ENCODE measurements around the gene L3MBTL2. TPM values are rescaled to one million over a fixed set of nuclear protein-coding genes. Genes with fewer than 3 reads are reported as not detected.

The L3MBTL2 gene
- total and polyA plus RNA-seq, 10 of the 15 experiments (the other 5 are each of a cell fraction or from before 2014, with no cell fraction given) = 13.2 to 37.6 (median 28.2) TPM

DNA sequence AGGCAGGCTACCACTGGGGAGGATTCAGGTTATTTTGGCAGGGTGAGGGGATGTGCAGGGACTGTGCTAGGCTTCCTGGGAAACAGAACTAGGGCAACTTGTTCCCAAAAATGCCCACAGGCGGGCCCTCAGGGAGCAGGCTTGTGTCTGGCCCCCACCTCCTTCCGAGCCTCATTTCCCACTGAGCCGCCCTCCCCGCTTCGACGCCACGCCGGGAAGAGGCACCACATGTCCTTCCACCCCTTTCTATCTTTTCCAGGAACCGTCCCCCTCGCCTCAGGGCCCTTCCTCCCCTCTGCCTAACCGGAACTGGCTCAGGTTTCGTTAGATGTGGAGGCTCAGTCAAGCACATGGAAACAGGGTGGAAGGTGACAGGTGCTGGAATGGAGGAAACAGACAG, 45.0 kb downstream of the L3MBTL2 start:
- Histone ChIP-seq H3K9ac (ENCODE audit: control insufficient read depth, insufficient read depth, low read length) (no peak overlapping the region), H2AFZ (ENCODE audit: control insufficient read depth, low read depth, low read length) (no peak overlapping the region), H3K36me3 (ENCODE audit: control insufficient read depth in 2 of 2, insufficient read depth in 2 of 2, low read length in 1 of 2) (peaks cover 12 to 62% of the 10 kb centered on the region in 2 experiments), H3K9me3 (replicated peaks; ENCODE audit: control insufficient read depth, insufficient read depth, low read length) (no peaks in the 10 kb centered on the region), H3K4me1 (ENCODE audit: control insufficient read depth, insufficient read depth, low read length) (no peaks in the 10 kb centered on the region), H3K79me2 (ENCODE audit: control insufficient read depth, insufficient read depth, low read length) (no peaks in the 10 kb centered on the region), H3K4me3 (no peak overlapping the region), H3K4me2 (ENCODE audit: control insufficient read depth, insufficient read depth) (no peak overlapping the region), H3K27ac (ENCODE audit: control insufficient read depth, insufficient read depth) (no peak overlapping the region), H3K27me3 (replicated peaks in 1 of 2; ENCODE audit: control insufficient read depth in 2 of 2, insufficient read depth in 2 of 2, low read length in 1 of 2) (no peaks in the 10 kb centered on the region), H4K20me1 (ENCODE audit: control insufficient read depth, insufficient read depth) (no peaks in the 10 kb centered on the region)
- DNase-seq (ENCODE audit: low read depth, low spot score) (no peak), FAIRE-seq (no peak), ATAC-seq (no peak)
- TF ChIP-seq NFXL1 (IDR thresholded peaks at IDR 0.05; ENCODE audit: borderline replicate concordance) = no peak
- TF ChIP-seq, protein P1, sequence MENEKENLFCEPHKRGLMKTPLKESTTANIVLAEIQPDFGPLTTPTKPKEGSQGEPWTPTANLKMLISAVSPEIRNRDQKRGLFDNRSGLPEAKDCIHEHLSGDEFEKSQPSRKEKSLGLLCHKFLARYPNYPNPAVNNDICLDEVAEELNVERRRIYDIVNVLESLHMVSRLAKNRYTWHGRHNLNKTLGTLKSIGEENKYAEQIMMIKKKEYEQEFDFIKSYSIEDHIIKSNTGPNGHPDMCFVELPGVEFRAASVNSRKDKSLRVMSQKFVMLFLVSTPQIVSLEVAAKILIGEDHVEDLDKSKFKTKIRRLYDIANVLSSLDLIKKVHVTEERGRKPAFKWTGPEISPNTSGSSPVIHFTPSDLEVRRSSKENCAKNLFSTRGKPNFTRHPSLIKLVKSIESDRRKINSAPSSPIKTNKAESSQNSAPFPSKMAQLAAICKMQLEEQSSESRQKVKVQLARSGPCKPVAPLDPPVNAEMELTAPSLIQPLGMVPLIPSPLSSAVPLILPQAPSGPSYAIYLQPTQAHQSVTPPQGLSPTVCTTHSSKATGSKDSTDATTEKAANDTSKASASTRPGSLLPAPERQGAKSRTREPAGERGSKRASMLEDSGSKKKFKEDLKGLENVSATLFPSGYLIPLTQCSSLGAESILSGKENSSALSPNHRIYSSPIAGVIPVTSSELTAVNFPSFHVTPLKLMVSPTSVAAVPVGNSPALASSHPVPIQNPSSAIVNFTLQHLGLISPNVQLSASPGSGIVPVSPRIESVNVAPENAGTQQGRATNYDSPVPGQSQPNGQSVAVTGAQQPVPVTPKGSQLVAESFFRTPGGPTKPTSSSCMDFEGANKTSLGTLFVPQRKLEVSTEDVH (IDR thresholded peaks at IDR 0.05; ENCODE audit: low read depth, partially characterized antibody) = no peak
- ChIA-PET SMC1A (ENCODE audit: uncharacterized antibody, unreplicated experiment) (no interaction called here), POLR2A (no interaction called here), CTCF (no interaction called here), RAD21 (ENCODE audit: unreplicated experiment) (no interaction called here)
- in situ Hi-C loops (cut with MboI) = no loop called here
- WGBS (ENCODE audit: insufficient coverage, insufficient replicate concordance, low lambda C conversion rate, missing lambda C conversion rate) = 95% methylated on average over 12 of the region's 12 CpGs
- intact Hi-C loops (cut with micrococcal nuclease; ENCODE audit: unreplicated experiment) = no loop called here
- BruUV-seq (replicated peaks) = no TSS peak

GRCh38 chr22:41252365-41252764, 47.3 kb downstream of the L3MBTL2 start:
- H3K4me2 ChIP-seq (ENCODE audit: control insufficient read depth, insufficient read depth) = no peak overlapping the region
- no peak overlapping the region for H3K4me3 ChIP-seq
- no peaks in the 10 kb centered on the region for H3K4me1 ChIP-seq (ENCODE audit: control insufficient read depth, insufficient read depth, low read length)
- H3K9me3 ChIP-seq (replicated peaks; ENCODE audit: control insufficient read depth, insufficient read depth, low read length) = no peaks in the 10 kb centered on the region
- SMC1A ChIA-PET (ENCODE audit: uncharacterized antibody, unreplicated experiment) = no interaction called here
- no peak overlapping the region for H3K9ac ChIP-seq (ENCODE audit: control insufficient read depth, insufficient read depth, low read length)
- H4K20me1 ChIP-seq (ENCODE audit: control insufficient read depth, insufficient read depth) = no peaks in the 10 kb centered on the region
- no peak for ATAC-seq
- WGBS (ENCODE audit: insufficient coverage, insufficient replicate concordance, low lambda C conversion rate, missing lambda C conversion rate) = 98% methylated on average over 8 of the region's 8 CpGs
- FAIRE-seq = no peak
- POLR2A ChIA-PET = no interaction called here
- no peaks in the 10 kb centered on the region for H3K27me3 ChIP-seq (replicated peaks in 1 of 2; ENCODE audit: control insufficient read depth in 2 of 2, insufficient read depth in 2 of 2, low read length in 1 of 2)
- CTCF ChIA-PET = no interaction called here
- H2AFZ ChIP-seq (ENCODE audit: control insufficient read depth, low read depth, low read length) = no peak overlapping the region
- peaks cover 11 to 65% of the 10 kb centered on the region in 2 experiments for H3K36me3 ChIP-seq (ENCODE audit: control insufficient read depth in 2 of 2, insufficient read depth in 2 of 2, low read length in 1 of 2)
- H3K27ac ChIP-seq (ENCODE audit: control insufficient read depth, insufficient read depth) = no peak overlapping the region
- in situ Hi-C loops (cut with MboI) (no loop called here), intact Hi-C loops (cut with micrococcal nuclease; ENCODE audit: unreplicated experiment) (no loop called here)
- RAD21 ChIA-PET (ENCODE audit: unreplicated experiment) = no interaction called here
- DNase-seq (ENCODE audit: low read depth, low spot score) = no peak
- no peaks in the 10 kb centered on the region for H3K79me2 ChIP-seq (ENCODE audit: control insufficient read depth, insufficient read depth, low read length)
- BruUV-seq (replicated peaks) = no TSS peak
- TF ChIP-seq, protein P2, sequence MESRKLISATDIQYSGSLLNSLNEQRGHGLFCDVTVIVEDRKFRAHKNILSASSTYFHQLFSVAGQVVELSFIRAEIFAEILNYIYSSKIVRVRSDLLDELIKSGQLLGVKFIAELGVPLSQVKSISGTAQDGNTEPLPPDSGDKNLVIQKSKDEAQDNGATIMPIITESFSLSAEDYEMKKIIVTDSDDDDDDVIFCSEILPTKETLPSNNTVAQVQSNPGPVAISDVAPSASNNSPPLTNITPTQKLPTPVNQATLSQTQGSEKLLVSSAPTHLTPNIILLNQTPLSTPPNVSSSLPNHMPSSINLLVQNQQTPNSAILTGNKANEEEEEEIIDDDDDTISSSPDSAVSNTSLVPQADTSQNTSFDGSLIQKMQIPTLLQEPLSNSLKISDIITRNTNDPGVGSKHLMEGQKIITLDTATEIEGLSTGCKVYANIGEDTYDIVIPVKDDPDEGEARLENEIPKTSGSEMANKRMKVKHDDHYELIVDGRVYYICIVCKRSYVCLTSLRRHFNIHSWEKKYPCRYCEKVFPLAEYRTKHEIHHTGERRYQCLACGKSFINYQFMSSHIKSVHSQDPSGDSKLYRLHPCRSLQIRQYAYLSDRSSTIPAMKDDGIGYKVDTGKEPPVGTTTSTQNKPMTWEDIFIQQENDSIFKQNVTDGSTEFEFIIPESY (IDR thresholded peaks at IDR 0.05) = no peak
- TF ChIP-seq TARDBP (IDR thresholded peaks at IDR 0.05; ENCODE audit: borderline replicate concordance) (no peak), ETV6 (conservative IDR thresholded peaks at IDR 0.05 in 1 of 2, IDR thresholded peaks at IDR 0.05 in 1 of 2; ENCODE audit: borderline replicate concordance in 1 of 2, low read depth in 1 of 2) (no peak)
- TF ChIP-seq, protein P3, sequence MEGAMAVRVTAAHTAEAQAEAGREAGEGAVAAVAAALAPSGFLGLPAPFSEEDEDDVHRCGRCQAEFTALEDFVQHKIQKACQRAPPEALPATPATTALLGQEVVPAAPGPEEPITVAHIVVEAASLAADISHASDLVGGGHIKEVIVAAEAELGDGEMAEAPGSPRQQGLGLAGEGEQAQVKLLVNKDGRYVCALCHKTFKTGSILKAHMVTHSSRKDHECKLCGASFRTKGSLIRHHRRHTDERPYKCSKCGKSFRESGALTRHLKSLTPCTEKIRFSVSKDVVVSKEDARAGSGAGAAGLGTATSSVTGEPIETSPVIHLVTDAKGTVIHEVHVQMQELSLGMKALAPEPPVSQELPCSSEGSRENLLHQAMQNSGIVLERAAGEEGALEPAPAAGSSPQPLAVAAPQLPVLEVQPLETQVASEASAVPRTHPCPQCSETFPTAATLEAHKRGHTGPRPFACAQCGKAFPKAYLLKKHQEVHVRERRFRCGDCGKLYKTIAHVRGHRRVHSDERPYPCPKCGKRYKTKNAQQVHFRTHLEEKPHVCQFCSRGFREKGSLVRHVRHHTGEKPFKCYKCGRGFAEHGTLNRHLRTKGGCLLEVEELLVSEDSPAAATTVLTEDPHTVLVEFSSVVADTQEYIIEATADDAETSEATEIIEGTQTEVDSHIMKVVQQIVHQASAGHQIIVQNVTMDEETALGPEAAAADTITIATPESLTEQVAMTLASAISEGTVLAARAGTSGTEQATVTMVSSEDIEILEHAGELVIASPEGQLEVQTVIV (IDR thresholded peaks at IDR 0.05; ENCODE audit: borderline replicate concordance, partially characterized antibody) = no peak

Measured in GM12878 (cell line).